ENCODE results near the gene NOS2. TPM values are rescaled to one million over a fixed set of nuclear protein-coding genes. Genes with fewer than 3 reads are reported as not detected.
"Not testable (repeated sequence)": the region's sequence is repeated elsewhere in the genome, so short reads cannot be mapped to it uniquely, and the experiment has no call there.

Gene NOS2
- total RNA-seq, 1 donor from 2014 or later: 0.12 TPM

DNA sequence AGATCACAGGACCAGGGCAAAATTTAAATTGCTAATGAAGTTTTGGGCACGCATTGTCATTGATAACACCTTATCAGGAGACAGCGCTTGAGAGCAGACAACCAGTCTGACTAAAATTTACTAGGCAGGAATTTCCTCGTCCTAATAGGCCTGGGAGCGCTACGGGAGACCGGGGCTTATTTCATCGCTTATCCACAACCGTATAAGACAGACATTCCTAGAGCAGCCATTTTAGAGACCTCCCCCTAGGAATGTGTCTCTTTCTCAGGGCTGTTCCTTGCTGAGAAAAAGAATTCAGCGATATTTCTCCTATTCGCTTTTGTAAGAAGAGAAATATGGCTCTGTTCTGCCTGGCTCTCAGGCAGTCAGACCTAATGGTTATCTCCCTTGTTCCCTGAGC, 21.8 kb upstream of the NOS2 start:
- DNase-seq; ATAC-seq; intact Hi-C loops (cut with micrococcal nuclease): not testable (repeated sequence)

DNA sequence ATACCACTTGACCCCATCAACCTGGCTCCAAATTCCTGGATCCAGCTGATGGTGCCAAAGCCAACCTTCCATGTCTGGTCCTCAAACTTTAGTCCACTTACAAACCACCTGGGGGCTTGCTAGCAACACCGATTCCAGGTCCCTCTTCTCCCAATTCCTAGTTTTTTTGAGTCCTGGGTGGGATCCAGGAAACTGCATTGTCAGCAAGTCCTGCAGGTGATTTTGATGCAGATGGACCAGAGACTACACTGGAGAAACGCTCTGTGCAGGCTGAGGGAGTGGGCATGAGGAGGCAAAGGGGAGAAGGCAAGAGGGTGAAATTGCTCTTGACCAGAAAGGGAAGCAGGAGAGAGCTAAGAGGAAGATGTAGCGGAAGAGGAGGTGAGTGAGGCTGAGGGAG, 21.0 kb upstream of the NOS2 start:
- intact Hi-C loops (cut with micrococcal nuclease): no loop called here
- ATAC-seq: no peak
- no peak for DNase-seq

DNA sequence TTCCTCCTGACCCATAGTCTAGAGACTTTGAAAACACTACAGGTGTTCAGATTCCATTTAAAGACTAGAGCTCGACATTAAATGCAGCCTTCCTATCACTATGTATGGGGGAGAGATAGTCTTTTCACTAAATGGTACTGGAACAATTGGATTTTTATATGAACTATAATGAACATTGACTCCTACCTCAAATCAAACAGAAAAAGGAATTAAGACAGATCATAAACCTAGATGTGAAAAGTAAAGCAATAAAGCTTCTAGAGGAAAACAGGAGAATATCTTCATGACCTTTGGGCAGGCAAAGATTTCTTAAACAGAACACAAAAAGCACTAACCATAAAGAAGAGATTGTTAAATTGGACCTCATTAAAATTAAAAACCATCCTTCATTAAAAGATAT, 18.8 kb upstream of the NOS2 start:
- intact Hi-C loops (cut with micrococcal nuclease): no loop called here
- DNase-seq: no peak
- no peak for ATAC-seq

DNA sequence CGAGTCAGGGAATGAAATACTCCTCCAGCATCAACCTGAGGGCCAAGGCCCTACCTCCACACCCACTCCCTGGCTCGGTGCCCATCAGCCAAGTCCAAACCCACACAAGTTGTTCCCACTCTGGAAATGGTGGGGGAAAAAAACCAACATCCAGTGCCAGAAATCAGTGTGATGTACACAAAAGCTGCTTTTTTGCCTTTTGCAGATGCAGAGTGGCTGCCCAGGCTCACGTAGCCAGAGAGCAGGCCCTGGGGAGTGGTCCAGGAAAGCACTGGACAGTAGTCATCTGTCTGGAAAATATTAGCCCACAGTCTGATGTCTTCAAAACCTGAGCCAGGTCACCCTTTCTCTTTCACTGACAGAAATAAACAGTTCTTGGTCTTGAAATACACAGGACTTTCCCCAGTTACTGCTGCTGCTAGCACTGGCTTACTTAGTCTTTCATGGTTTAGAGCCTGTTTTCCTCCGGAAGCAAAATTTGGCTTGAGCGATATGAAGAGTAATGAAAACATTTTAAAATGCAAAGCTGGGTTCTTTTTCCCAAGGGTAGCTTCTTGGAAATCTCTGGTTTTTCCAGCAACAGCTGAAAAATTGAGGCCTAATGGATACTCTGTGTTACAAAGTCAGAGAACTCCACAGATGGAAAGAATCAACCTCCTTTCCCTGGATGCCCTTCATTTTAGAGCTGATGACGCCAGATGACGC, 18.2 kb upstream of the NOS2 start:
- DNase-seq (peak; percentile 53), ATAC-seq (peak; percentile 88)
- intact Hi-C loops (cut with micrococcal nuclease): no loop called here

DNA sequence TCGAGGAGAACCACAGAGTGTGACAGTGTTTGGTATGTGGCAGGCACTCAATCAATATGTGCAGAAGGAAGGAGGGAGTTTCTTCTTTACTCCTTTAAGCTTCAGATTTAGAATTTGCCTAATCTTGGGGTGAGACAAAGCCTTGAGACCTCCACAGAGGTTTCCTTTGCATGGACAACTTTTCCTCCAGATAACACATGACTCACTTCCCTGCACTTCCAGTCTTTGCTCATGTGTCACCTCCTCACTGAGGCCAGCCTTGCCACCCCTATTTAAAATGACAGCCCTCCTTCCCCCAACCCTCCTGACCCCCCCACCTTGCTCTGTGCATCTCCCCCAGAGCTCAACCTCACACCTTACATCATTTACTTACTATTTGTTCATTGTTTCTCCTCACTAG, 17.4 kb upstream of the NOS2 start:
- peak; percentile 21 for ATAC-seq
- DNase-seq: no peak
- intact Hi-C loops (cut with micrococcal nuclease): no loop called here

DNA sequence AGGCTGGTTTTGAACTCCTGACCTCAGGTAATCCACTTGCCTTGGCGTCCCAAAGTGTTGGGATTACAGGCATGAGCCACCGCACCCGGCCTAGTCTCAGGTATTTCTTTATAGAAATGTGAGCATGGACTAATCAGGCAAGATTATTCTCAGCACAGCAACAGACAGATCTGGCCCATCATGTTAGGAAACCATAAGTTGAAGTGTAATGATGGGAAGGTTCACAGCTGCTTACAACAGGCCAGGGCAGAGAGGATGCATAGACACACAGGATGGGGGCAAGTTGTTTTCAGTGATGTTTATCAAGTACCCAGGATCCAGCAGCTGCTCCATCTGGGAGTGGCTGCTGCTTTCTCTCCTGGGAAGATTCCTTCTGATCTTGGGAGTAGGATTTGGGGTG, 16.6 kb upstream of the NOS2 start:
- intact Hi-C loops (cut with micrococcal nuclease): no loop called here
- DNase-seq (no peak), ATAC-seq (no peak)

DNA sequence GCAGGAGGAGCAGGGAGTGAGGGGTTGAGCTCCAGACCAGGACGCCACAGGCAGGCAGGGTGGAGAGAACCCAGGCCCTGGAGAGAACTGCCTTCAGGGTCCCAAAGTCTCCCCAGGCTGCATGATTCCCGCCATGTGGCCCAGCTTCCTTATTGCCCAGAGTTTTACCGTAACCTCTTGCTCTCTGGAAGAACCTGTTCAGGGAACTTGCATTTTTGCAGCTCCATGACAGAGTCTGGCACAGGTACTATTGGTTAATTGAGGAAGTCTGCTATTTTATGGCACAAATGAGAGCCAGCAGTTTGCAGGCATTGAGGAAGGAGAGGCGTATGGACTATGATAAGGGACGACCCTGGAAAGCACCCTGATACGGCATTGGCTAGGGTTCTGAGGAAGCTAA, 11.6 kb upstream of the NOS2 start:
- intact Hi-C loops (cut with micrococcal nuclease): no loop called here
- ATAC-seq (no peak), DNase-seq (no peak)

DNA sequence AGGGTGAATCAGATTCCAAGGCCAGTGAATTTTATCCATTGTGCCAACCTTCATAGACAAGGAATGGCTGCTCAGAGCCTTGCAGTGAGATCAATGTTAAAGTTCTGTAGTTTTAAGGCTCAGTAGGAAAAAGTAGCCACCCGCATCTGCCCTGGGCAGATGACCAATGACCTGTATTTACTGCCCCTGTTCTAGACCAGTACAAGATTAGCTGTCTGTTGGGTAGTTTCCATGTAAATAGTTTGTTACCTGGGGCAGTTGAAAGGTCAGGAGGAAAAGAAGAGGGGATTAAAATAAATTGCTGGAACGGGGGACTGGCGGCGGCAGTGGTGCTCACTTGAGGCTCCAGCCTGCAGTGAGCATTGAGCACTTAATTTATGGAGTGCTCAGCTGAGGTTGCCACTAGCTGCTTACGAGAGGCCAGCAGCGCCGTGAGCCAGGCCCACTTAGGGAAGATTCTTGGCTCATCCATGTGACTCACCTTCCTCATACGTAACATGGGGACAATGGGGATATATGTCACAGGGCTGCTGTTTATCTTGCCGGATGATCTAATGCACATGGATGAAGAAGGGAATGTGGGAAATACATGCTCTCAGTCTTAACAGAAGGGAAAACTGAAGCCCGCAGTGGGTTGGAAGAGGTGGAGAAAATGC, 10.7 kb upstream of the NOS2 start:
- DNase-seq (no peak), ATAC-seq (no peak)
- intact Hi-C loops (cut with micrococcal nuclease): no loop called here

DNA sequence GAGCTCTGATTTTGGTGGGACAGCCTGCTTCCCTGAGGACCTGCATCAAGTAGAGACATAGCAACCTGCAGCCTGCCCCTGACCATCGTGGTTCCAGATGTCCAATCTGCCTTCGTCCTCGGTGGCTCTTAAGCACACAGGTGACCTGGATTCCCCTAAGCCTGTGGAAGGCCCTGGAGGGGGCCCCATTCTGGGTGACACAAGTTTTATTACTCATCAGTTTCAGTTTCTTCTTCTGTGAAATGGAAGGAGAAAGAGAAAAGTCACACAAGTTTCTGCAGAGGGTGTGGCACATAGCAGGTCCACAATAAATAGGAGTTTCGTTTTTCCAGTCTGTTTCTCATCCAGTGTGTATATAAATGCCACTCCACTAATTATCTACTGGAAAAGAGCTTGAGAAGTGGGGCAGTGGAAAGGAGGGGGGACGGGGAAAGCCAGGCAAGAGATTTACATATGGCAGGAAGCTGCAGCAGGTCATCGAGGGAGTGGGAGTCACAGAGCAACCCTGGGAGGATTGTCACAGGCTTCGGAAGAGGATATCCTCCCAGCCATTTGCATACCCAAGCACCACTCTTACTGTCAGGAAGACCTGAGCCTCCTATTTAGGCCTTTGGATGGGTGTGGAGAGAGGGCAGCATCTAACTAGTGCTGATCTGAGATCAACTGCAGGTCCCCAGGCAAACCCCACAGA, 10.0 kb upstream of the NOS2 start:
- no peak for DNase-seq

DNA sequence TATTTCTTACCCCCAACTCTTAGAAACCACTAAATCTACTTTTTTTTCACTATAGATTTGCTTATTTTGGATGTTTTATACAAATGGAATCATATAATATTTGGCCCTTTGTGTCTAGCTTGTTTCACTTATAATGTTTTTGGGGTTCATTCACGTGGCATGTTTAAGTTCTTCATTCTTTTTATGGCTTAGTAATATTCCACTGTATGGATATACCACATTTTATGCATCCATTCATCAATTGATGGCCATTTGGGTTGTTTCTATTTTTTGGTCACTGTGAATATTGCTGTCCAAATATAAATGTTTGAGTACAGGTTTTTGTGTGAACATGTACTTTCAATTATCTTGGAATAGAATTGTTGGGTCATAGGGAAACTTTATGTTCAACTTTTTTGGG, 9.2 kb upstream of the NOS2 start:
- DNase-seq (no peak), ATAC-seq (no peak)
- intact Hi-C loops (cut with micrococcal nuclease): no loop called here

More for the DNA sequence above, 10.0 kb upstream of the NOS2 start:
- intact Hi-C loops (cut with micrococcal nuclease): no loop called here
- no peak for ATAC-seq

DNA sequence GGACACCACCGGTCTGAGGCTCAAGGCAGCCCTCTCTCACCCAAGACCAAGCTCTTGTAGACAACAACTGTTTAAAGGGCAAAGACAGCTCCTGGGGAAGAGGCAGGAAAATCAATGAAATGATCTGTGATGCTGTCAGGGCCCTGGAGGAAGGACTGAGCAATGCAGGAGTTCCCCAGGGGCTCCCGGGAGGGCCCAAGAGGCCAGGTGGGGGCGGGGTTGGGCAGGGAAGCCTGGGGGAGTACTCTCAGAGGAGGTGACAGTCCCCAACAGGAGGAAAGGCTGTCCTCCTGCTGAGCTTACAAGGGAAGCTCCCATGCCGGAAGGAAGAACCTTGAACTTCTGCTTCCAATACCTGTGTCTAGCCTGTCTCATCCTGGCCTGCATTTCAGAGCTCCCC, 8.3 kb upstream of the NOS2 start:
- DNase-seq (no peak), ATAC-seq (no peak)
- intact Hi-C loops (cut with micrococcal nuclease): no loop called here

DNA sequence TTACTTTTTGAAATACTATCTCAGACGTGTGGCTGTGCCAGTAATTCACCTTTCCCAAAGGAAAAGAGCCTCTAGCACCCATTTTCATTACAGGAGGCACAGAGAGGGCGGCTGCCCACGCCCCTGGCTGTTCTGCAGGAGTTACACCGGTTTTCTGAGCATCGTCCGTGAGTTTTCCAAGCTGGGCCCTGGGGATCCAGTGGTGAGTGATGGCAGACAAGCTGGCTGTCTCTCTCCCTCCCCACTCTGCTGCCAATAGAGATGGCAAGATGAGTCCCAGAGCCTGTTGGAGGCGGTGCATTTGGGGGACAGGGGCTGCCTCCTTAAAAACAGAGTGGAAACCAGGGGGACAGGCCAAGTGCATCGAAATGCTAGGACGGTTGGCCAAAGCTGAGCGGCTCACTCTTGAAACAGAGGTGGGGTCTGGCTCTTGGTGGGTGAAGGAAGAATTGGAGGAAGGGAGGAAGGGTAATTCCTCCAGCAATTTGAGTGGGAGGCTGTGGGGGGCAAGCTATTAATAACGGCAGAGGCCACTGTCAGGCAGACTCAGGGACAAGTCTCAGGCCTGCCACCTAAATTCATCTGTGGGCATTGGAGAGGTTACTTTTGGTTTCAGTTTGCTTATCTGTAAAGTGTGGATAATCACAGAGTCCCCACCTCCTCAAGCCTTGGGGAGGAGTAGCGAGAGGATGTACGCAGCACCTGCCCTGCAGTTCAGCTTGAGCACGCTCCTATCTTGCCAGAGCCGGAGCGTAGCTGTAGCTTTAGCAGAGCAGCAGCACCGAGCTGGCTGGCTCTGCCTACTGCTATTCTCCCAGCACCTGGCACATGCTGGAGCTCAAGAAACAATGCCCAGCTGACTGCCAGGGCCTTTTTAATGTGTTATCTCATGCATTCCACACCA, 7.5 kb upstream of the NOS2 start:
- DNase-seq (peak; percentile 41), ATAC-seq (peak; percentile 58)
- intact Hi-C loops (cut with micrococcal nuclease): no loop called here

DNA sequence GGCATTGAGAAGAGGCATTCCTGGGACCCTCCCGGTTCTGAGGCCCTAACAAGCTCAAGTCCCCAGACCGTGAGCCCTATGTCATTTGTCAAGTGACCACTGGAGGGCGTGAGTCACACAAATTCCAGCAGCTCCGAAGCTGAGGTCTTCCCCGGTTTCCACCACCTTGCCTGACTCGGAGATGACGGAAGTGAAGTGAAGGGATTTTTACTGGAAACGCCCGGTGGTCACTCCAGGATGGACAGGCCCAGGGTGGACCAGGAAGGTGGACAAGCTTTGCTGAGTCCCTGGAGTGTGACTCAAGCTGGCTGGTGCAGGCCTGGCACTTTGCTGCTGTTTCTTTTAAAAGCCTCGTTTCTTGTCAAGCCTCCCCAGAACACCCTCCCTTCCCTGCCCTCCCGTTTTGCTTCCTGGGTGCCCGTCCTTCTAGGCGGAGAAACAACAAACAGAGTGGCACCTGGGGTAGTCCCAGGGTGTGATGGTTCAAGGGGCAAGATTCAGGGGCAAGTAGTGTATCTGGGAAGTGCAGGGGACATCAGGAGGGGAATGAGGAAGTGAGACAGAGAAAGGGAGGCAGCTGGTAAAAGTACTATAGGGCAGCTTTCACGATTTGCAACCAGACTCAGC, 5.3 kb upstream of the NOS2 start:
- DNase-seq (peak; percentile 81), ATAC-seq (peak; percentile 95)
- intact Hi-C loops (cut with micrococcal nuclease): loop anchor here (2.0 kb wide), 1 partner anchor 75 kb away; no protein-coding TSS in a partner anchor

DNA sequence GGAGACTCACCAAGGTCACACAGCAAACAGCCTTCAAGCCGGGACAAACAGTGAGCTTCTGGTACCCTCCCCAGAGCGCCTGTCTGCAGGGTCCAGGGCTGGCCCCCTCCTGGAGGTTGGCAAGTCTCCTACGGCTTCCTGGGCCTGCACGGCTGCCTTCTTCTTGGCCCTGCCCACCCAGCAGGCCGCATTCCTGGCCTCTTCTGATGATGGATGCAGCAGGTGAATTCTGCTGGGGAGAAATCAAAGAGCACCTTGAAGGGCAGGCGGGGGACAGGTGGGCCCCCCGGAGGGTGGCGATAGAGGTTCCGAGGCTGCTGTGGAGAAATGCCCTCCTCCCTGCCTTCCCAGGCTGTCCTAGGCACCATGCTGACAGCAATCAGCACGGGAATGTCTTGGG, 3.8 kb upstream of the NOS2 start:
- ATAC-seq (no peak), DNase-seq (no peak)
- intact Hi-C loops (cut with micrococcal nuclease): loop anchor here (2.0 kb wide), 1 partner anchor 77 kb away; no protein-coding TSS in a partner anchor

DNA sequence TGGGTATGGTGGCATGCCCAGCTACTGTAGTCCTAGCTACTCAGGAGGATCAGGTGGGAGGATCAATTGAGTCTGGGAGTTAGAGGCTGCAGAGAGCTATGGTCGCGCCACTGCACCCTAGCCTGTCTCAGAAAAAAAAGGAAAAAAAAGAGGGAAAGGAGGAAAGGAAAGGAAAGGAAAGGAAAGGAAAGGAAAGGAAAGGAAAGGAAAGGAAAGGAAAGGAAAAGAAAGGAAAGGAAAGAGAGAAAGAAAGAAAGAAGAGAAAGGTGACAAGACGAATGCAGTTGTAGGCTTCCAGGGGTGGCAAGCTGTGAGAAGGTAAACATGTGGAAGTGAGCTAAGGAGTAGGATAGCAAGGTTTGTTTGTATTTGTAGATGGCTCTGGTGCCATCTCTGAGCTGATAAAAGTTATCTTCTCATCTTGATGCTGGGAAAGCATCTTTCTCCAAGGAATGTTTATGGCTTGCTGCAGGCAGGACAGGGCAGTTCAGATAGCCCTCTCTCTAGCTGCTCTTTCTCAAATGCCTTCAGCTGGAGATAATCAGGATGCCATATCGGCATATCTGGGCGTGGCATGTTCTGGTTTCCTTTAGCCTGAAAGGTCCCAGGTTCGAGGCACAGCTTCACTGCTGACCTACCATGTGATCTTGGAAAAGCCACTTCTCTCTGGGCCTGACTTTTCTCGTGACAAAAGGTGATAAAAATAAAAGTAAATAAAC, 2.8 kb upstream of the NOS2 start:
- intact Hi-C loops (cut with micrococcal nuclease): no loop called here
- ATAC-seq (no peak), DNase-seq (no peak)

DNA sequence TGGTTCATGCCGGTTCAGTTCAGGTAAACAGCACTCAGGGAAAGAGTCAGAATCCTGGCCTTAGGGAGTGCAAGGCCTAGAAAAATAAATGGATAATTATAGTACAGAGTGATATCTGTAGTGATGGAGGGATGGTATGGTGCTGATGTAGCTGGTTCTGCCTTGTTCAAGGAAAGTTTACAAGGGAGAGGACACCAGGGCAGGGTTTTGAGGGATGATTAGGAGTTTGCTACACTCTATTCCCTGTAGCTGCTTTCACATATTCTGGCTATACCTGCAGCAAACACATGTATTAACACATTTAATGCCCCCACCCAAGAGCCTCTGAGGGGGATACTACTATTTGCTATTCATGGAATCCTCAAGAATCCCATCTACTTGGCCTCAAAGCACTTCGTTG, 1.7 kb upstream of the NOS2 start:
- intact Hi-C loops (cut with micrococcal nuclease): no loop called here
- ATAC-seq (no peak), DNase-seq (no peak)

DNA sequence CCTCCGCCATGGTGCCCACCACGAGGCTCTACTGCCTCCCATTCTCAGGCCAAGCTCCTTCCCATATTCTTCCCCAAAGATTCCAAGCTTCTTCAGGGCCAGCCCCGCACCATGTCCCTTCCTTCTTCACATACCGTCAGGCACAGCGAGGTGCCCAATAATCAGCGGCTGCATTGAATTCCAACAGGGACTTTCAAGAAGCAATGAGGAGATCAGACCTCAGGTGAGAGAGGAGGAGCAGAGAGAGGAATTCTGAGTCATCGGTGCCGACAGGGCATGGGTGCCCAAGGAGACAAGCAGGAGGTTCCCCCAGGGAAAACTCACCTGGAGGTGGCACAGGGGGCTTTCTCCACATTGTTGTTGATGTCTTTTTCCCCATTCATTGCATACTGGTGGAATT, 2.0 kb downstream of the NOS2 start:
- intact Hi-C loops (cut with micrococcal nuclease): no loop called here
- DNase-seq (no peak), ATAC-seq (no peak)

DNA sequence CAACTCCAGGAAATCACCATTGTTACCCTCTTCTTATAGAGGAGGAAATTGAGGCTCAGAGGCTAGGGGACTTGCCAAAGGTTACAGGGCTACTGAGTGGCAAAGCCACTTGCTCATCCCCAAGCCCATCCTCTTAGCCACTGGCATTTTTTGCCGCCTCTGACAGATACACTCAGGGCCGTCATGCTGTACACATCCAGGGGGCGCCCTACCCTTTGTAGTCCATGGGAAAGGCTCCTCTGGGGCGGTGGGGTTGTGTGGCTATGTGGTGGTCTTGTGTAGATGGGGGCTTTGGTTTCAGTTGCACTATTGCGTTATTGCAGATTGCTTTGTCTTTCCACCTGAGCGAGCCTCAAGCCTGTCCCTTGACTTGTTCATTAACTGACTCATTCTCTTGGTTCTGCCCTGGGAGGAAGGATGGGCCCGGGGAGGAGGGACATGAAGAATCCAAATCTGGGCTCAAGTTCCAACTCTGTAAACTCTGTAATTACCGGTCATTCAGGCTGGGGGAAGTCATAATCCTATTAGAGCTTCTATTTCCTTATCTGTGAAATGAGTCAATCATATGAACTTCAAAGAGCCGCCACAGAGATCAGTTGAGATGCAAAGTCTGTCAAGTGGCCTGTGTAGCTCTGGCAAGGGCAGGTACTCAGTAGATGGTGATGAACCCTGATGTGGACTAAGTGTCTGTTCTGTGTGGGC, 2.8 kb downstream of the NOS2 start:
- DNase-seq (no peak), ATAC-seq (no peak)
- intact Hi-C loops (cut with micrococcal nuclease): no loop called here

Data from left ventricle myocardium superior (tissue), 1 donor.